Measurements from ENCODE around the gene TRMT44.

TRMT44 gene

DNA sequence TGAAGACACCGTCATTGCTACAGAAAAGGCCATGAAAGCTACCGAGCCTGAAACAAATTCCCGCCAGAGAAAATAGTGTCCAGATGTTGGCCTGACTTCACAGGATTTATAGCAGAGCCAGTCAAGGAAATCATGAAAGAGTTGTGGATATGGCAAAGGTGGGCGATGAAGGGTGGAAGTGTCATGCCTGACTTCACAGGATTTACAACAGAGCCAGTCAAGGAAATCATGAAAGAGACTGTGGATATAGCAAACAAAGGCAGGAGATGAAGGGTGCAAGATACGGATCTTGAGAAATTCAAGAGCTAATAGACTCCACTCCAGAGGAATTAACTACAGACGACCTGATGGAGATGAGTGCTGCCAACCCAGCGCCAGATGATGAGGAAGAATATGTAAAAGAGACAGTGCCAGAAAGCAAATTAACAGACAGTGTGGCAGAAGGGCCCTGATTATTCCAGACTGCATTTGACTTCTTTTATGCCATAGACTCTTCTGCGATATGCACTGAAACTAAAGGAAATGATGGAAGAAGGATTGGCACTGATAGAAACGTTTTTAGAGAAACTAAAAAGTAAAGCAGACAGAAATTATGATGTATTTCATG lies 17.2 kb downstream of the TRMT44 start:
- no peak for DNase-seq (ENCODE audit: low read depth)
- H3K4me3 ChIP-seq (ENCODE audit: low read length) = no peak overlapping the region
- TF ChIP-seq, protein P1, sequence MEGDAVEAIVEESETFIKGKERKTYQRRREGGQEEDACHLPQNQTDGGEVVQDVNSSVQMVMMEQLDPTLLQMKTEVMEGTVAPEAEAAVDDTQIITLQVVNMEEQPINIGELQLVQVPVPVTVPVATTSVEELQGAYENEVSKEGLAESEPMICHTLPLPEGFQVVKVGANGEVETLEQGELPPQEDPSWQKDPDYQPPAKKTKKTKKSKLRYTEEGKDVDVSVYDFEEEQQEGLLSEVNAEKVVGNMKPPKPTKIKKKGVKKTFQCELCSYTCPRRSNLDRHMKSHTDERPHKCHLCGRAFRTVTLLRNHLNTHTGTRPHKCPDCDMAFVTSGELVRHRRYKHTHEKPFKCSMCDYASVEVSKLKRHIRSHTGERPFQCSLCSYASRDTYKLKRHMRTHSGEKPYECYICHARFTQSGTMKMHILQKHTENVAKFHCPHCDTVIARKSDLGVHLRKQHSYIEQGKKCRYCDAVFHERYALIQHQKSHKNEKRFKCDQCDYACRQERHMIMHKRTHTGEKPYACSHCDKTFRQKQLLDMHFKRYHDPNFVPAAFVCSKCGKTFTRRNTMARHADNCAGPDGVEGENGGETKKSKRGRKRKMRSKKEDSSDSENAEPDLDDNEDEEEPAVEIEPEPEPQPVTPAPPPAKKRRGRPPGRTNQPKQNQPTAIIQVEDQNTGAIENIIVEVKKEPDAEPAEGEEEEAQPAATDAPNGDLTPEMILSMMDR (conservative IDR thresholded peaks at IDR 0.05; ENCODE audit: low read depth, low read length) = no peak

DNA sequence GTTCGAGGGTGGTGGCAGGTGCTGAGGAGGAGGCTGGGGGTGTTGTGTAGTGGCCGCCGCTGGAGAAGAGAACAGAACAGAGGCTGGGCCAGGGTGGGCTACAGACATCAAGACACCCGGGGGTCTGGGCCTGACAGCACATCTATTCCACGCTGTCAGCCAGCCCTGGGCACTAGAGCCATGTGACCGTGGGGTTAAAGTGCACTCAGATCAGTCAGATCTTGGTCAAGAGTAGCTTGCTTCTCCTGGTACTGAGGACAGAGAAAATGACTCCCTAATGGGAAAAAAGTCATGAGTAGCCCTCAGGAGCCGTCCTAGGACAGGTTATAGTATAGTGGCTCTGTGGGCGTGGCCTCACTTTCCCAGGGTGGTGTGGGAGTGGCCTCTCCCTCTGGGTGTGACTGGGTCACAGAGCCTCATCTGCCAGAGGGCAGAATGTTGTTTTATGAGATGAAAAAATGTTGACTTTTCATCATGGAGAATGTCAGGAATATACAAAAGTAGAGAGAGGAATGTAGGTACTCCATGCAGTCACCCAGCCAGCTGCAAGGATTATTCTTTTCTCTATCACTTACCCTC lies 19.4 kb downstream of the TRMT44 start:
- no peak overlapping the region for H3K4me3 ChIP-seq (ENCODE audit: low read length)
- no peak for DNase-seq (ENCODE audit: low read depth)
- TF ChIP-seq, protein P1 (conservative IDR thresholded peaks at IDR 0.05; ENCODE audit: low read depth, low read length) = no peak

DNA sequence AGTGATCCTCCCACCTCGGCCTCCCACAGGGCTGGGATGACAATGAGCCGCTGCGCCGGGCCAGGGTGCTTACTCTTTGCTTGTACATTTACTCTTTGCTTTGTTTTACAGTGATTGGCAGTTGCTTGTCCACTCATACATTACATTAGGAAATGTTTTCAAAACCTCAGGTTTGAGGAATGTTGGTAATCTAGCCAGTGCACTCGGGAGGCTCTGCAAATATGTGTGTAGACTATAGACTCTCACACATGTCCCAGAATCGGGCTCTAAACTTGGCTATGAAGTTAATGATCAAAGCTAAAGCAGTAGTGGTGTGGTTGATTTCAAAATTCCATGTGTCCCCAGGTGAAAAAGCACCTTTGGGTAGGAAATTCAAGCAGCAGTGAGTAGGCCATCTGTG lies 20.5 kb downstream of the TRMT44 start:
- TF ChIP-seq, protein P1 (conservative IDR thresholded peaks at IDR 0.05; ENCODE audit: low read depth, low read length) = no peak
- no peak overlapping the region for H3K4me3 ChIP-seq (ENCODE audit: low read length)
- DNase-seq (ENCODE audit: low read depth) = no peak

DNA sequence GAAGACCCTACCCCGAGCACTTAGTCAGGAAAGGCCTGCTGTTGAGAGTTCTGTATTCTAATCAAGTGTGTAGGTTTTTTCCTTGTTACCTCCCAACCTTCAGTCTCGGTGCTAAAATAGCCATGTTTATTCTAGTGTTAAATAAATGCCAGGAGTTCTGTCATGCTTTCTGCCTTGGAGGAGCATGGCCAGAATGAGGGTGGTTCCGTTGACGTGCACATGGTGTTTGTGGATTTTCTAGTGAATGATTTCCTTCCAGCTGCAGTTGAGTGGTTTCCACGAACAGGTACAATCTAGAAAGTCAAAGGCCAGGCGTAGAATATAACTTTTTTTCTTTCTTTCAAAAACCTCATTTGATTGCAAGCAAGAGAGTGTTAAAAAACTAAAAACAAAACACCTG lies 21.0 kb downstream of the TRMT44 start:
- TF ChIP-seq, protein P1 (conservative IDR thresholded peaks at IDR 0.05; ENCODE audit: low read depth, low read length) = no peak
- no peak overlapping the region for H3K4me3 ChIP-seq (ENCODE audit: low read length)
- no peak for DNase-seq (ENCODE audit: low read depth)

DNA sequence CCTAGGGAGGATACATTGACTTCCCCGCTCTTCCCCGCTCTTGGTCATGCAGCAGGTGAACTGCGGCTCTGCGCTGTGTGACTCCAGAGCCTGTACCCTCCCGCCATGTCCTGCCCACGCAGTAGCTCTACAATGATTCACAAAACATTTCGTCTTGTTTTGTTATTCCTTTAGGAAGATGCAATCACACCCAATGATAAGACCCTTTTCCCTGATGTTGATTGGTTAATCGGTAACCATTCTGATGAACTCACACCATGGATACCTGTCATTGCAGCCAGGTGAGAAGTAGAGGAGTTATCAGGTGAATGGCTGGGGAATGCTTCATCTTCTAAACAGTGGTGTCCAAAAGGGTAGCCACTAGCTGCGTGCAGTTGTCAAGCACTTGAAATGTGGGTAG lies 23.2 kb downstream of the TRMT44 start:
- TF ChIP-seq, protein P1 (conservative IDR thresholded peaks at IDR 0.05; ENCODE audit: low read depth, low read length) = no peak
- H3K4me3 ChIP-seq (ENCODE audit: low read length) = no peak overlapping the region
- no peak for DNase-seq (ENCODE audit: low read depth)

DNA sequence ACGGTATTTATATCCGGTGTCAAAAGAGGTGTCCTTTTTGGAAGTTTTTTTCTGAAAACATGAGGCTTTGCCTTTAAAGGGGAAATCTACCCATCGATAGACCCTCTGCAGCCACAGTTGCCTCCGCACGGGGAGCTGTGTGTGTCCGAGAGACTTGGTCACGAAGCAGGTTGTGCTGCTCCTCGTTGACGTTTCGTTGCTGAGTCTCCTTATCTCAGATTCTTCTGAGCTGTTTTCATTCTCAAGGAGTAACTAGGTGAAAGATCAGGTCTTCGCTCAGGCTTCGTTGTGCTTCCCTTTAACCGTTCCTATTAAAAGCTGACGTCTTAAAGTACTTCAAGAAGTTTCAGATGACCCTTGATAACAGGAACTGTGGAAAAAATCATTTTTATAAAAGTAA lies 23.8 kb downstream of the TRMT44 start:
- TF ChIP-seq, protein P1 (conservative IDR thresholded peaks at IDR 0.05; ENCODE audit: low read depth, low read length) = no peak
- H3K4me3 ChIP-seq (ENCODE audit: low read length) = no peak overlapping the region
- no peak for DNase-seq (ENCODE audit: low read depth)
